HEK293 (cell line): ENCODE results near the gene KDSR.

Experiments
- AEBP2 ChIP-seq: fragments of 450-650 bp; formaldehyde crosslinking; IDR thresholded peaks from 2 replicates; pipeline ENCODE4 v1.5.1; 2016; ENCODE audit warnings: missing biosample characterization, missing genetic modification characterization, borderline replicate concordance
- KLF17 ChIP-seq: fragments of 450-650 bp; formaldehyde crosslinking; IDR thresholded peaks from 2 replicates; pipeline ENCODE4 v1.5.1; 2016; ENCODE audit warnings: missing biosample characterization, missing genetic modification characterization
- KLF8 ChIP-seq: fragments of 450-650 bp; formaldehyde crosslinking; IDR thresholded peaks from 2 replicates; pipeline ENCODE4 v1.5.1; 2016; ENCODE audit warnings: missing biosample characterization, missing genetic modification characterization
- PBX3 ChIP-seq: sonication (generic); formaldehyde crosslinking; IDR thresholded peaks from 2 replicates; pipeline ENCODE4 v1.8.1; 2022; ENCODE audit warnings: mild to moderate bottlenecking, moderate library complexity, missing genetic modification reagents
- PRDM6 ChIP-seq: fragments of 450-650 bp; formaldehyde crosslinking; IDR thresholded peaks from 2 replicates; pipeline ENCODE4 v1.5.1; 2017; ENCODE audit warnings: missing biosample characterization, missing genetic modification characterization
- TCF7L2 ChIP-seq: IDR thresholded peaks from 2 replicates; pipeline ENCODE4 v1.6.1; 2011; ENCODE audit warnings: low read depth, mild to moderate bottlenecking, inconsistent platforms, low read length, moderate library complexity, borderline replicate concordance
- WT1 ChIP-seq: fragments of 450-650 bp; formaldehyde crosslinking; IDR thresholded peaks from 2 replicates; pipeline ENCODE4 v1.5.1; 2016; ENCODE audit warnings: missing biosample characterization, missing genetic modification characterization
- ZBTB6 ChIP-seq: fragments of 450-650 bp; formaldehyde crosslinking; IDR thresholded peaks from 2 replicates; pipeline ENCODE4 v1.5.1; 2017; ENCODE audit warnings: missing biosample characterization, missing genetic modification characterization
- ZFP3 ChIP-seq: fragments of 450-650 bp; formaldehyde crosslinking; IDR thresholded peaks from 2 replicates; pipeline ENCODE4 v1.5.1; 2016; ENCODE audit warnings: low read depth, missing biosample characterization, missing genetic modification characterization
- ZNF10 ChIP-seq: fragments of 450-650 bp; formaldehyde crosslinking; IDR thresholded peaks from 2 replicates; pipeline ENCODE4 v1.5.1; 2017; ENCODE audit warnings: missing biosample characterization, missing genetic modification characterization
- ZNF132 ChIP-seq: fragments of 450-650 bp; formaldehyde crosslinking; IDR thresholded peaks from 2 replicates; pipeline ENCODE4 v1.5.1; 2017; ENCODE audit warnings: missing biosample characterization, missing genetic modification characterization, borderline replicate concordance
- ZNF148 ChIP-seq: fragments of 450-650 bp; formaldehyde crosslinking; IDR thresholded peaks from 2 replicates; pipeline ENCODE4 v1.5.0; 2017; ENCODE audit warnings: missing biosample characterization, missing genetic modification characterization, borderline replicate concordance
- ZNF175 ChIP-seq: fragments of 450-650 bp; formaldehyde crosslinking; IDR thresholded peaks from 2 replicates; pipeline ENCODE4 v1.5.1; 2016; ENCODE audit warnings: missing biosample characterization, missing genetic modification characterization
- ZNF302 ChIP-seq: fragments of 450-650 bp; formaldehyde crosslinking; IDR thresholded peaks from 2 replicates; pipeline ENCODE4 v1.5.1; 2016; ENCODE audit warnings: missing biosample characterization, missing genetic modification characterization, low read depth
- ZNF354C ChIP-seq: fragments of 450-650 bp; formaldehyde crosslinking; IDR thresholded peaks from 2 replicates; pipeline ENCODE4 v1.5.1; 2016; ENCODE audit warnings: missing biosample characterization, missing genetic modification characterization, low read depth, borderline replicate concordance
- ZNF362 ChIP-seq: fragments of 450-650 bp; formaldehyde crosslinking; IDR thresholded peaks from 2 replicates; pipeline ENCODE4 v1.5.1; 2016; ENCODE audit warnings: missing biosample characterization, missing genetic modification characterization
- ZNF514 ChIP-seq: fragments of 450-650 bp; formaldehyde crosslinking; IDR thresholded peaks from 2 replicates; pipeline ENCODE4 v1.5.1; 2016; ENCODE audit warnings: missing biosample characterization, missing genetic modification characterization
- ZNF518A ChIP-seq: fragments of 450-650 bp; formaldehyde crosslinking; conservative IDR thresholded peaks from 2 replicates; pipeline ENCODE4 v1.5.1; 2016; ENCODE audit warnings: low read depth, missing biosample characterization, missing genetic modification characterization
- ZNF580 ChIP-seq: fragments of 450-650 bp; formaldehyde crosslinking; IDR thresholded peaks from 2 replicates; pipeline ENCODE4 v1.5.1; 2016; ENCODE audit warnings: missing biosample characterization, missing genetic modification characterization
- ZNF76 ChIP-seq: fragments of 450-650 bp; formaldehyde crosslinking; IDR thresholded peaks from 2 replicates; pipeline ENCODE4; 2016; ENCODE audit warnings: low read depth, missing biosample characterization, missing genetic modification characterization, borderline replicate concordance
- ZSCAN30 ChIP-seq: fragments of 450-650 bp; IDR thresholded peaks from 2 replicates; pipeline ENCODE4 v1.5.1; 2018; ENCODE audit warnings: missing biosample characterization, mild to moderate bottlenecking, missing genetic modification characterization, moderate library complexity

KDSR gene

GRCh38 chr18:63317982-63318888 lies 48.8 kb downstream of the KDSR start (continued):
- no peak for TF ChIP-seq ZNF518A
- peak; percentile 63; the same call in 1 of the 2 replicates for TF ChIP-seq ZNF580
- no peak for TF ChIP-seq ZNF132 (tag by site-specific recombination)
- TF ChIP-seq ZSCAN30 (tag by site-specific recombination) = no peak
- no peak for TF ChIP-seq ZNF354C
- TF ChIP-seq ZNF302 = no peak
- no peak for TF ChIP-seq ZNF148 (tag by site-specific recombination)
- TF ChIP-seq ZNF175 (tag by site-specific recombination) = no peak
- TF ChIP-seq ZBTB6 (tag by site-specific recombination) = no peak
- no peak for TF ChIP-seq TCF7L2
- TF ChIP-seq WT1 (tag by site-specific recombination) = no peak
- TF ChIP-seq KLF17 (tag by site-specific recombination) = no peak
- TF ChIP-seq ZNF76 (tag by site-specific recombination) = no peak
- TF ChIP-seq AEBP2 (tag by site-specific recombination) = no peak
- TF ChIP-seq ZNF362 (tag by site-specific recombination) = no peak
- no peak for TF ChIP-seq ZNF10 (tag by site-specific recombination)
- no peak for TF ChIP-seq ZNF514 (tag by site-specific recombination)
- TF ChIP-seq PBX3 (CRISPR knock-in tag) = no peak
- no peak for TF ChIP-seq PRDM6
- TF ChIP-seq ZFP3 (tag by site-specific recombination) = no peak
- peak; percentile 57; the same call in 1 of the 2 replicates for TF ChIP-seq KLF8 (tag by site-specific recombination)
